GM19324 (cell line): ENCODE results near the gene NELL1.
"Not testable (repeated sequence)": the region's sequence is repeated elsewhere in the genome, so short reads cannot be mapped to it uniquely, and the experiment has no call there.

ENCODE experiments used
- ATAC-seq: cut with Tn5 transposase; IDR thresholded peaks from one replicate; pipeline ENCODE4 v1.9.1; 2021; ENCODE audit warnings: mild to moderate bottlenecking, moderate library complexity; ENCODE audit not compliant: unreplicated experiment, low FRiP score

NELL1 gene

GRCh38 chr11:21173476-21173875 is 504.1 kb downstream of the NELL1 start:
- ATAC-seq, result no peak

GRCh38 chr11:21174781-21175180 is 505.4 kb downstream of the NELL1 start:
- no peak for ATAC-seq

GRCh38 chr11:21177379-21177778 is 508.0 kb downstream of the NELL1 start:
- no peak for ATAC-seq

GRCh38 chr11:21179770-21180169 is 510.4 kb downstream of the NELL1 start:
- ATAC-seq, result no peak

- ATAC-seq, result no peak
Observed at GRCh38 chr11:21180182-21180581, 510.8 kb downstream of the NELL1 start.

- no peak for ATAC-seq
Observed at GRCh38 chr11:21185959-21186358, 516.6 kb downstream of the NELL1 start.

GRCh38 chr11:21190181-21190580 is 520.8 kb downstream of the NELL1 start:
- no peak for ATAC-seq

GRCh38 chr11:21195995-21196394 is 526.6 kb downstream of the NELL1 start:
- ATAC-seq, result no peak

GRCh38 chr11:21198498-21198897 is 529.1 kb downstream of the NELL1 start:
- no peak for ATAC-seq

GRCh38 chr11:21205205-21205604 is 535.8 kb downstream of the NELL1 start:
- no peak for ATAC-seq

GRCh38 chr11:21225860-21226259 is 556.5 kb downstream of the NELL1 start:
- no peak for ATAC-seq

GRCh38 chr11:21229224-21229623 is 559.8 kb downstream of the NELL1 start:
- no peak for ATAC-seq

- no peak for ATAC-seq
Observed at GRCh38 chr11:21250196-21250595, 580.8 kb downstream of the NELL1 start.

GRCh38 chr11:21254055-21254454 is 584.7 kb downstream of the NELL1 start:
- no peak for ATAC-seq

- no peak for ATAC-seq
Observed at GRCh38 chr11:21254790-21255189, 585.4 kb downstream of the NELL1 start.

- ATAC-seq, result no peak
Observed at GRCh38 chr11:21257461-21257860, 588.1 kb downstream of the NELL1 start.

GRCh38 chr11:21258414-21258813 is 589.0 kb downstream of the NELL1 start:
- ATAC-seq, result no peak

GRCh38 chr11:21260101-21260500 is 590.7 kb downstream of the NELL1 start:
- ATAC-seq, result no peak

- no peak for ATAC-seq
Observed at GRCh38 chr11:21262992-21263391, 593.6 kb downstream of the NELL1 start.

GRCh38 chr11:21264125-21264524 is 594.7 kb downstream of the NELL1 start:
- ATAC-seq, result no peak

GRCh38 chr11:21268036-21268435 is 598.6 kb downstream of the NELL1 start:
- ATAC-seq, result no peak

GRCh38 chr11:21272139-21272538 is 602.8 kb downstream of the NELL1 start:
- ATAC-seq, result not testable (repeated sequence)

GRCh38 chr11:21278840-21279239 is 609.5 kb downstream of the NELL1 start:
- ATAC-seq, result no peak
